Colon (tissue), 2 donors: ENCODE results near the gene BEST3.
"Not testable (repeated sequence)": the region's sequence is repeated elsewhere in the genome, so short reads cannot be mapped to it uniquely, and the experiment has no call there.

ENCODE experiments used
- FAIRE-seq: peaks from 2 replicates; lab custom pipeline; 2012; peaks lifted over from hg19 to GRCh38; lab: Jason Lieb, UNC
- donor health status: control.
- donor health status: control.

Gene BEST3

GRCh38 chr12:69687390-69687789 lies 11.7 kb downstream of the BEST3 start:
- no peak for FAIRE-seq

- no peak for FAIRE-seq
Observed at GRCh38 chr12:69686731-69687130, 12.4 kb downstream of the BEST3 start.

DNA sequence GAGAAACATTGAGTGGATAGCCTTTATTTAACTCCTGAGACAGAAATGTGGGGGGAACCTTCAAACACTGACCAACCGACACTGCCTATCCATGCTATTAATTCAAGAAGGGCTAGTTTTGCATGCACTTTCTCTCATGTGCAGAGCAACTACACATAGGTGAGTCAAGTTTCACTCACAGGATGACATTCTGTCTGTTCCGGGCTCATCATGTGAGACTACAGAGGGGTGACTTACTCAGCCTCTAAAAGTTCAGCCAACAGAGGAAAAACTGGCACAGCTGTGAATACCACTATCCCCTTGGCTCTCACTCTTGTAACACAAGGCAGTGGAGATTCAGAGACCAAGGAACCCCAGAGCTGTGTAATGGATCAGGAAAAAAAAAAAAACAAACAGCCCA lies 13.3 kb downstream of the BEST3 start:
- FAIRE-seq: no peak

DNA sequence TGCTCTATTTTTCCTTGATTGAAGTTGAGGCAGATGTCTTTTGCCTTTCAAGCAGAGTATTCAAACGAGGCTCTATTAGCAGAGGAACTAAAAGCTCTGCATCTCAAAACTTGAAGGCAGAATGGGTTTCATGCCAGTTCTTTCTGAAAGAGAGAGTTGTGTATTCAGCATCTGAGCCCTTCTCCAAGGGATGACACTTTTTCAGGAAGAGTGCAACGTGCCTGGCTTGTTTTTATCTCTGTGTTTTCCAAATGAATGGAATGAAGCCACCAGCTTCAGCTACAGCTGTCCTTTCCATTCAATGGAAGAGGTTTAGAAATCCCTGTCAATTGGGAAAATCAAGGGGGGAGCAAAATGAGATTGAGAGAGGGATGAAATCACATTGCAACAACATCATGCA lies 14.6 kb downstream of the BEST3 start:
- no peak for FAIRE-seq

DNA sequence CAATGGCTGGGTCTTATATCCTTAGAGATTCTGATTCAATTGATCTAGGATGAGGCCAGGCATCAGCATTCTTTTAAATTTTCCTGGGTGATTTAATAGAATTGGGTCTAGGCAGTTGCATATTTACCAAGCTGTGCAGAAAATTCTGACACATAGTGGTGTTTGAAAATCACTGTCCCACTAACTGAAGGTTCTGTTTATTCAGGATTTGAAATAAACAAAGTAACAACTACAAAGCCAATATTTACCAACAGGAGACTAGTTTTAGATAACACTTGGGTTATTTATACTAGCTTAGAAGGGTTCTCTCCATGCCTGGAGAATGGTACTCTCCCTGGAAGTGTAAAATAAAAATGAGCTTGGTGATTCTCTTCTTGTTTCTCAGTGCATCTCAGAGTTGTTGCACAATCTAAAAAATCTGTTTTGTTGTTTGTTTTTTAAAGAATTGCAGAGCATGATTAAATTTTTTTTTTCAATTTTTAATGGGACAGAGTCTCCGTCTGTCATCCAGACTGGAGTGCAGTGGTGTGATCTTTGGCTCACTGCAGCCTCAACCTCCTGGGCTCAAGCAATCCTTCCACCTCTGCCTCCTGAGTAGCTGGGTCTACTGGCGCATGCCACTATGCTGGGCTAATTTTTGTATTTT lies 16.9 kb downstream of the BEST3 start:
- no peak for FAIRE-seq

- no peak for FAIRE-seq
Observed at GRCh38 chr12:69679119-69679518, 20.0 kb downstream of the BEST3 start.

DNA sequence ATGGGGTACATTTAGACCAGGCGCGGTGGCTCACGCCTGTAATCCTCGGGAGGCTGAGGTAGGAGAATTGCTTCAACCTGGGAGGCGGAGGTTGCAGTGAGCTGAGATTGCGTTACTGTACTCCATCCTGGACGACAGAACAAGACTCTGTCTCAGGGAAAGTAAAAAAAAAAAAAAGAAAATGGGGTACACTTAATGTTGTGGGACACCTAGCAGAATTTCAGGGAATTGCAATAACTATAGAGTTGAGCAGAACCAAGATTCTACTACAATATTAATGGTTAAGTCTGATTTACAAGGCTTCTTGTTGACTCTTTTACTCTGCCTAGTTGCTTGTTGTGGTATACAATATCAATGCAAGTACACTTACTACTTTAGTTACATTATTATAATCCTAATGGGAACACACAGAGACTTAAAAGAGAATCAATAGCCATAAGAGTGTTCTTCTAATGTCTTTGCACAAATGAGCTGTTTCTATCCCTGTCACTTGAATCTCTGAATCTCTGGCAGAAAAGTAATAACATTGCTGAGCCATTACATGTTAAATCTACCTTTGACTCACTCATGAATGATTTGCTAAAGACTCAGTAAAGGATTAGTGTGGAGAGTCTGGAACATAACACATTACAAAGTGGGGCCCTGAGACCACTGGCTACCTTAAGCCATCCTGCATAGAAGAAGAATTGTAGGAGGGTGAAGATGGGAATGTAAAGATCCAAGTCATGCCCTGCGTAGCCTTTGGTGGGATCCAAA lies 22.7 kb downstream of the BEST3 start:
- FAIRE-seq: no peak

DNA sequence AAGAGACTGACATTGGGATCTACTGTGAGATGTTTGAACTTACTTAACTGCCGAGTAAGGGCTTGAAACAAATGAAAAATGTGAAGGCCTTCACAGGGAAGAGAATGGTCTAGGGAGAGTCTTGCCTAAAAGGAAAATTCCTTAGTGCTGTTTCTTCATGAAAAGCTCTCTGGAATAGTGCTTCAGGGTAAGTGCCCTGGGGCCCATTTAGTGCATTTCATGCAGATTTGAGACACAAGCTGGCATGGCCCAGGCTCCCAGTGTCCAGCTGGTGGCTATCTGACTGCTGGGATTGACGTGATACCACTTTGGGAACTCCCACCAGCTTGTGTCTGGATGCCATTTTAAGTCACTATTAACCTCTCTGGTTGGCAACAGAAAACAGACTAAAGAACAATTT lies 26.9 kb downstream of the BEST3 start:
- FAIRE-seq: no peak

DNA sequence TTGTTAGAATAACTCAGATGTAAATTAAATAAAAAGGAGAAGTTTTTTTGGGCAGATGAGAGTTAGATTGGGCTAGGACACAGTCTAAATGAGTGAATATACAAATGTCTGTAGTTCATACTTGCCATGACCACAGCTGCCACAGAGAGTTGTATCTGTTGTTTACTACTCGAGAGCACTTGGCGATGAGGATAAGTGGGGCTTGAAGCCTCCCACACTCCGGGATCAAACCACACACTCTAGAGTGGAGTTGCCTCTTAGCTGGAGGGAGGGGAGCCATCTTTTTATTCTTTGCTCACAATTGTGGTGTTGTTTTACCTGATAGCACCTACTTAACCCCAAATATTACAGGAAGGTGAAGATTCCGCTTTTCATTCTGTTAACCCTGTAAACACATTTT lies 27.5 kb downstream of the BEST3 start:
- no peak for FAIRE-seq

GRCh38 chr12:69666798-69667197 lies 32.3 kb downstream of the BEST3 start:
- no peak for FAIRE-seq

- FAIRE-seq: not testable (repeated sequence)
Observed at GRCh38 chr12:69664930-69665377, 34.1 kb downstream of the BEST3 start.

DNA sequence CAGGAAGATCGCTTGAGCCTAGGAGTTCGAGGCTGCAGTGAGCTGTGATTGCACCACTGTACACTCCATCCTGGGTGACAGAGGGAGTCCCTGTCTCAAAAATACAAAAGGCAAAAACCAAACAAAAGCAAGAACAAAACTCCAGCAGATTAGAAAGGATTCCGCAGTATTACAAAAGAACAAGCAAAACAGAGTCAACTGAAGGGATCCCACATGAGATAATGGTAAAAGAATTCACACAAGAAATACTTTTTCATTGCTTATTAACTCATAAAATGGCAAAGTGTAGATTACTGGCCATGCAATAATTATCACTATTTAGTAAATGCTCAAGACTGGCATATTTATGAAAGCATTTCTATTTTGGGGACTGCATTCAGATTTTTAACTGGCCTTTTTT lies 35.4 kb downstream of the BEST3 start:
- FAIRE-seq: no peak

GRCh38 chr12:69662764-69663163 lies 36.3 kb downstream of the BEST3 start:
- FAIRE-seq: no peak

- no peak for FAIRE-seq
Observed at GRCh38 chr12:69661386-69661785, 37.7 kb downstream of the BEST3 start.

DNA sequence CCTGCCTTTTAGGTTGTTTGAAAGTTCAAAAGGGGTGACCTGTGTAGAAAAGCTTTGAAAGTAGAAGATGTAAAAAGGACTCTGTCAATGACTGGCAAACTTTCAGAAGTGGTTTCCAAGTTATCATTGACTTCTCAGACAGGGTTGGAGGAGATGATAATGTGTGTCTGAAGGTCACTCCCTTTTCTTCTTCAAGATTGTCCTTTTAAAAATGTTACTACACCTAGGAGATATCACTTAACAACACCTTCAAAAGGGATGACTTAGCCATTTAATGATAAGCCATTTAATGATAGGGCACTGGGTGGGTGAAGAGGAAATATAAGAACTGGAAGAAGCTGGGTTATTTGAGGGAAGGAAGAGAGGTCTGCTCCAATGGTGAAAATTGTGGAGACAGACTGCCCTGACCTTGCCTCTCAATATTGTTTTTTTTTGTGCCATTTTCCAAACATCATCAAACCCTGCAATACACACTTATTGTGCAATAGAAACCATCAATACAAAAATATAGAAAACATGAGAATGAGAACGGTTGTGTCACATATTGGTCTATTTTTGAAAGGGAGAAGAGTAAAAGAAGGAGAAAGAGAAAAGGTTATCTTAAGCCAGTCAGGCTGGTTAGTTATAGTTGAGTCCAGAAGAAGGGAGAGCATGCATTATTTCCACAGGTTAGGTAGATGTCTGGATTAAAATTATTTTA lies 38.8 kb downstream of the BEST3 start:
- FAIRE-seq: no peak

GRCh38 chr12:69658203-69658602 lies 40.9 kb downstream of the BEST3 start:
- no peak for FAIRE-seq

DNA sequence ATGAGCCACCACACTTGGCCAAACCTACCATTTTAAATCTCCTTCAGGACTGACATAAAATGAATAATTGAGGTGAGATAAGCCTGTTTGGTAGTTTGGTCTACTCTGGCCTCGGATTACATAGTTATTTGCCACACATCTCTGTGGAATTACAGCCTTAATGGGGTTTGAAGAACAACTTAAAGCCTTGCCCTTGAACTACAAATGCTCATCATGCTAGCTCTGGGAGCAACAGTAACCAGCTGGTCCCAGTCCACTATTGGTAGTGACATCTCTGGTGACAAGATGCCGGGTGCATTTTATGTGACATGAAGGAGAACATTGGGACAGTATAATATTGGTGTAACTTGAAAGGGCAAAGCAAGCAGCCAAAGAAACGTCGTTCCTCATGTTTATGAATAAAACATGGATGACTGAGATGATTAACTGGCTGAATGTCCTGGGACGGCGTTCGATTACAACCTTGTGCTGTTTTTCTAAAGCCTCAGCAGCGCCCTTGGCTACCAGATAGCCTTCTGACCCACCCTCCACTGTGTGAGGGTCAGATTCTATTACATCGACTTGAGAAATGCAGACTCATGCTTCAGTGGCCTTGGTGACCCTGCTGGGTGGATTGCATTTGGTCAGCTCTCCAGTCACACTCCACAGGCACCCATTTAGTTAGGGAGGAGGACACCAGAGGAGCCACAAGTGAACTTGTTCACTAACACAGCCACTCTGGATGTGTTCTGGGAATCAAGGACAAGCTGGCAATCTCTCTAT lies 41.5 kb downstream of the BEST3 start:
- FAIRE-seq: no peak

- FAIRE-seq: no peak
Observed at GRCh38 chr12:69655616-69656340, 43.3 kb downstream of the BEST3 start.

DNA sequence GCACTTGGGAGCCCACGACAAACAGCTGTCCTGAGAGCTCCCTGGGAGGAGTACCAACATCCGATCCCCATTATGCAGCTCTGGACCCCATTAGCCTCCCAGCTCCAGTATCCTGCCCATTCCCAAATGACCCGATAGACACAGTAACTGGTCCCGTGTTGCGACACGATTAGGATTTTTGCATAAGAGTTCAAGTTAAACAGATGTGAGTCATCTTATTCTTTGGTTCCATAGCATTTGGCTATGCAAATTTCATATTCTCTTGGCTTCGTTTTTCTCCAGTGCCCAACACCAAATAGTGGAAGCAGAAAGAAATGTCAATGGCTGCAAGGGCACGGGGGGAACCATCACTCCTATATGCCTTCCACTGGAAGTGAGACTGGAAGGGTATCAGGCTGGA lies 45.4 kb downstream of the BEST3 start:
- no peak for FAIRE-seq

DNA sequence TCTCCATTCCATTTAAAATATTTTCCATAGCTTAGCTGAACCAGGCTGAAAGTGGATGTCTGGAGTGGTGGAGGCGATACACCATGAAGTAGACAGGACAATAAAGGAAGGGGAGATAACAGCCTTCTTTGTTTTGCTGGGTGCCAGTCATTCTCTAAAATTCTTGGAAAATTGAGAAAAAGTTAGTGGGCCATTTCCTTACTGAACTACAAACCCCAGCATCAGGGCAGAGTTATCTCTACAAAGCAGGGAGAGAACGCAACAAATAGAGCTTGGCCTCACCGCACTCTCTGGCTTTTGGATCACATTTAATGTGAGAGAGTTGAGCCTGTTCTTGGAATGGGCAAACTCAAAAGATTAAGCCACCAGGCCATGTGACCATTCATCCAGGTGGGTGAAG lies 47.2 kb downstream of the BEST3 start:
- no peak for FAIRE-seq

DNA sequence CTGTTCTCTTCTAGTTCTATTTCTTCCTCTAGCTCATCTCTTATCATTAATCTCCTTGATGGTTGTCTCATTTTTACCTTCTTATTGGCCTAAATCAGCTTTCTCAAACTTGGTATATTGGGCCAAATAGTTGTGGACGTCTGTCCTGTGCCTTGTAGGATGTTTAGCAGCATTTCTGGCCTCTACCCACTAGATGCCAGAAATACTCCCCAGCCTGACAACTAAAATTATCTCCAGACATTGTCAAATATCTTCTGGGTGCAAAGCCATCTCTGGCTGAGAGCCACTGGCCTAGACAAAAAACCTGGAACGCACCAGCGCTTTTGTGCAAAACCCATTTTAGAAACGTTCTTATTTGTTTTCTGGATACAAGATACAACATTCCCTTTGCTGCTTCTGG lies 49.6 kb downstream of the BEST3 start:
- FAIRE-seq: no peak

- no peak for FAIRE-seq
Observed at GRCh38 chr12:69648476-69648875, 50.6 kb downstream of the BEST3 start.
